A549 (cell line): ENCODE data around the gene TOM1L2. TPM values are rescaled to one million over a fixed set of nuclear protein-coding genes. Genes with fewer than 3 reads are reported as not detected.

ENCODE experiments used
- ATAC-seq, 2 experiments: fragments of 200-7000 bp in 1 of 2; fragments of >200 bp in 1 of 2; cut with Nextera tagmentation in 1 of 2; cut with Tn5 transposase in 1 of 2; 3 replicates each; pipeline versions ENCODE4 v1.8.0 to v1.9.1; 2018 to 2020; ENCODE audit warnings: mild to moderate bottlenecking in 1 of 2, moderate library complexity in 1 of 2
- CTCF ChIA-PET: fragments of 300-600 bp; sonication (Branson Sonifier 250); formaldehyde crosslinking; extraction: SDS; loops from one replicate; lab custom pipeline; 2021; ENCODE audit warnings: antibody characterized with exemption, inconsistent platforms; lab: Yijun Ruan, JAX
- POLR2A ChIA-PET: fragments of 350-600 bp; formaldehyde crosslinking; extraction: SDS; loops from one replicate; lab custom pipeline; 2021; ENCODE audit warnings: antibody characterized with exemption, inconsistent platforms; lab: Yijun Ruan, JAX
- DNase-seq, 2 experiments: peaks; one replicate each; pipeline versions ENCODE4 v3.0.0 to v3.0.0-alpha.2; 2011 to 2016; ENCODE audit warnings: low read depth in 1 of 2, low spot score in 1 of 2
- FAIRE-seq: peaks from 2 replicates; lab custom pipeline; 2011; peaks lifted over from hg19 to GRCh38; lab: Jason Lieb, UNC
- H3K27ac ChIP-seq, 2 experiments: fragments of >200 bp; sonication (Bioruptor Twin); formaldehyde crosslinking; 3 replicates each; pipeline ENCODE4 v1.5.1; 2016 to 2017
- H3K4me1 ChIP-seq: fragments of >200 bp; sonication (Bioruptor Twin); formaldehyde crosslinking; 3 replicates; pipeline ENCODE4 v1.6.1; 2016
- H3K4me2 ChIP-seq: fragments of >200 bp; sonication (Bioruptor Twin); formaldehyde crosslinking; 3 replicates; pipeline ENCODE4 v1.6.1; 2016
- H3K4me3 ChIP-seq: fragments of >200 bp; sonication (Bioruptor Twin); formaldehyde crosslinking; 3 replicates; pipeline ENCODE4 v1.5.1; 2016
- H3K9me3 ChIP-seq: fragments of >200 bp; sonication (Bioruptor Twin); formaldehyde crosslinking; 3 replicates; pipeline ENCODE4 v1.6.1; 2016
- ATOH8 ChIP-seq: fragments of 250-450 bp; sonication (Bioruptor Pico); IDR thresholded peaks from 2 replicates; pipeline ENCODE4 v1.5.0; 2020; ENCODE audit warnings: low read depth, mild to moderate bottlenecking, moderate library complexity
- CEBPB ChIP-seq, 2 experiments: fragments of >200 bp in 1 of 2; sonication (Bioruptor Twin) in 1 of 2; formaldehyde crosslinking in 1 of 2; IDR thresholded peaks; 2 replicates each; pipeline ENCODE4 v1.6.1; 2012 to 2016
- CHD4 ChIP-seq: fragments of 200-600 bp; sonication (generic); IDR thresholded peaks from 2 replicates; pipeline ENCODE4 v1.6.1; 2016; ENCODE audit warnings: antibody characterized with exemption, mild to moderate bottlenecking, borderline replicate concordance
- CTCF ChIP-seq: fragments of >200 bp; sonication (Bioruptor Twin); formaldehyde crosslinking; IDR thresholded peaks from 3 replicates; pipeline ENCODE4 v1.5.1; 2016
- EP300 ChIP-seq, 2 experiments: fragments of >200 bp; sonication (Bioruptor Twin); formaldehyde crosslinking; IDR thresholded peaks; 2 replicates in 1 of 2; 3 replicates in 1 of 2; pipeline ENCODE4 v1.6.1; 2016 to 2017
- FOSB ChIP-seq: fragments of 250-450 bp; sonication (Bioruptor Pico); IDR thresholded peaks from 2 replicates; pipeline ENCODE4 v1.5.0; 2020; ENCODE audit warnings: mild to moderate bottlenecking, moderate library complexity
- FOXS1 ChIP-seq: fragments of 250-450 bp; sonication (Bioruptor Pico); IDR thresholded peaks from 2 replicates; pipeline ENCODE4 v1.5.0; 2020; ENCODE audit warnings: mild to moderate bottlenecking, moderate library complexity
- GATA3 ChIP-seq: IDR thresholded peaks from 2 replicates; pipeline ENCODE4 v1.6.1; 2012; ENCODE audit warnings: borderline replicate concordance
- HDAC2 ChIP-seq: fragments of 200-600 bp; sonication (generic); IDR thresholded peaks from 2 replicates; pipeline ENCODE4 v1.6.1; 2016
- HMGXB4 ChIP-seq: fragments of 250-450 bp; sonication (Bioruptor Pico); IDR thresholded peaks from 2 replicates; pipeline ENCODE4 v1.5.0; 2021; ENCODE audit warnings: mild to moderate bottlenecking, moderate library complexity, borderline replicate concordance
- HOXB13 ChIP-seq: fragments of 250-450 bp; sonication (Bioruptor Pico); IDR thresholded peaks from 2 replicates; pipeline ENCODE4 v1.5.0; 2020; ENCODE audit warnings: low read depth, mild to moderate bottlenecking, moderate library complexity
- JUN ChIP-seq, 2 experiments: fragments of >200 bp; sonication (Bioruptor Twin); formaldehyde crosslinking; IDR thresholded peaks; 2 replicates in 1 of 2; 3 replicates in 1 of 2; pipeline ENCODE4 v1.6.1; 2016 to 2017
- JUNB ChIP-seq: fragments of >200 bp; sonication (Bioruptor Twin); formaldehyde crosslinking; IDR thresholded peaks from 2 replicates; pipeline ENCODE4 v1.6.1; 2016
- KDM1A ChIP-seq: fragments of 200-600 bp; sonication (generic); IDR thresholded peaks from 2 replicates; pipeline ENCODE4 v1.6.1; 2016; ENCODE audit warnings: low read depth, mild to moderate bottlenecking
- MAFK ChIP-seq: fragments of 450-650 bp; IDR thresholded peaks from 2 replicates; pipeline ENCODE4 v1.6.1; 2014; ENCODE audit not compliant: partially characterized antibody
- POLR2AphosphoS2 ChIP-seq: conservative IDR thresholded peaks from 2 replicates; pipeline ENCODE4 v1.6.1; 2012; ENCODE audit warnings: low read length, improper control_type of control experiment, inconsistent platforms
- RCOR1 ChIP-seq: fragments of 150-350 bp; IDR thresholded peaks from 2 replicates; pipeline ENCODE4 v1.6.1; 2014; ENCODE audit warnings: antibody characterized with exemption, low read length, low read depth
- SREBF2 ChIP-seq: fragments of 450-650 bp; IDR thresholded peaks from 2 replicates; pipeline ENCODE4 v1.6.1; 2014; ENCODE audit warnings: mild to moderate bottlenecking, moderate library complexity
- TP53 ChIP-seq: fragments of 250-450 bp; sonication (Bioruptor Pico); IDR thresholded peaks from 2 replicates; pipeline ENCODE4 v1.5.0; 2021; ENCODE audit warnings: mild to moderate bottlenecking, moderate library complexity
- ZC3H11A ChIP-seq: fragments of 450-650 bp; IDR thresholded peaks from 2 replicates; pipeline ENCODE4 v1.6.1; 2014; ENCODE audit warnings: antibody characterized with exemption, mild to moderate bottlenecking
- ZFP36 ChIP-seq: fragments of 450-650 bp; IDR thresholded peaks from 2 replicates; pipeline ENCODE4 v1.6.1; 2014; ENCODE audit warnings: borderline replicate concordance; ENCODE audit not compliant: partially characterized antibody
- ZNF302 ChIP-seq: fragments of 250-450 bp; sonication (Bioruptor Pico); IDR thresholded peaks from 2 replicates; pipeline ENCODE4 v1.9.0; 2021; ENCODE audit warnings: inconsistent platforms, mild to moderate bottlenecking, moderate library complexity
- WGBS: methylation state at CpG from one replicate; pipeline ENCODE4 v1.1.6; 2017; ENCODE audit errors: missing lambda C conversion rate; 5-methylcytosine and 5-hydroxymethylcytosine counted together
- polyA plus RNA-seq, 4 experiments: library from polyadenylated mRNA; depleted of rRNA in 3 of 4; stranded (reverse); fragments of >200 nt; fragmentation: RNase III in 1 of 4; extraction: RNeasy Plus Mini Kit Qiagen cat#74134 plus additional on column Dnase treatment in 1 of 4; gene quantifications; 2 replicates in 3 of 4; 3 replicates in 1 of 4; pipeline ENCODE4 v1.2.3, GENCODE V29; 2011 to 2017
- TF ChIP-seq, protein P1 (sequence below): fragments of 450-650 bp; IDR thresholded peaks from 2 replicates; pipeline ENCODE4 v1.6.1; 2014; ENCODE audit warnings: antibody characterized with exemption
- TF ChIP-seq, protein P2 (sequence below): fragments of >200 bp; sonication (Bioruptor Twin); formaldehyde crosslinking; IDR thresholded peaks from 3 replicates; pipeline ENCODE4 v1.6.1; 2016
- TF ChIP-seq, protein P3 (sequence below): IDR thresholded peaks from 2 replicates; pipeline ENCODE4 v1.6.1; 2012

TOM1L2 gene
- polyA plus RNA-seq, 2 of the 4 experiments (the other 2 are of a cell fraction): 19.2 to 24.7 TPM

GRCh38 chr17:17806035-17806434, 166.2 kb downstream of the TOM1L2 start:
- 95% methylated on average over 4 of the region's 4 CpGs for WGBS
- ATAC-seq (no peak), FAIRE-seq (no peak), DNase-seq (no peak)
- Histone ChIP-seq H3K4me1 (peaks cover 26% of the 10 kb centered on the region), H3K9me3 (no peaks in the 10 kb centered on the region), H3K27ac (peak overlapping the region in 1 of 2 experiments; percentile 56; a peak in 3 of 6 replicates), H3K4me2 (no peak overlapping the region), H3K4me3 (no peak overlapping the region)
- TF ChIP-seq, protein P1, sequence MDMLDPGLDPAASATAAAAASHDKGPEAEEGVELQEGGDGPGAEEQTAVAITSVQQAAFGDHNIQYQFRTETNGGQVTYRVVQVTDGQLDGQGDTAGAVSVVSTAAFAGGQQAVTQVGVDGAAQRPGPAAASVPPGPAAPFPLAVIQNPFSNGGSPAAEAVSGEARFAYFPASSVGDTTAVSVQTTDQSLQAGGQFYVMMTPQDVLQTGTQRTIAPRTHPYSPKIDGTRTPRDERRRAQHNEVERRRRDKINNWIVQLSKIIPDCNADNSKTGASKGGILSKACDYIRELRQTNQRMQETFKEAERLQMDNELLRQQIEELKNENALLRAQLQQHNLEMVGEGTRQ: no peak
- peak; percentile 62; the same call in 1 of the 2 replicates for TF ChIP-seq KDM1A
- TF ChIP-seq HOXB13 (CRISPR knock-in tag): no peak
- no peak for TF ChIP-seq SREBF2
- TF ChIP-seq ZFP36: peak; percentile 99
- TF ChIP-seq MAFK: no peak
- no peak for TF ChIP-seq EP300 (IDR thresholded peaks at IDR 0.05)
- ChIA-PET POLR2A (interaction anchor here (2.7 kb wide), 1 partner anchor 30 kb away, joined by 10 read pairs; the partner anchor contains the start of gene SREBF1), CTCF (interaction anchor here (1.0 to 30.5 kb wide), 8 partner anchors 9 to 228 kb away, joined by 3 to 859 read pairs (median 6); partner anchors contain the start of genes RAI1 and SREBF1)

DNA sequence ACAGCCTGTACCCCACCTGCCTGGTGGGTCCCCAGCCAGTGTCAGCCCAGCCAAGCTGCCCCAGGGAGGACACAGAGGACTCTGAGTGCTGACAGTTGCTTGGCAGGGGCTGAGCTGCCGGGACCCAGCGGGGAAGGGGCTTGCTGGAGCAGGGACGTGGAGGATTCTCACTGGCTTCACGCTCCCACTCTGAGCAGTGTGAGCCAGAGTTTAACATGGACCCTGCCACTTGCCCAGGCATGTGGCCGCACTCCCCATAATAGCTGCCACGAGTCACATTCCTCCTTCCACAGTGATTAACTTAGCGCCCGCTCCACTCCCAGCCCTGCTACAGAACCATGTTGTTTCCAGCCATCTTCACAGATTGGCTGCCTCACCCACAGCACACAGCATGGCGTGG, 166.6 kb downstream of the TOM1L2 start:
- peaks cover 22% of the 10 kb centered on the region; the same call in 2 of the 3 replicates for H3K4me1 ChIP-seq
- ChIA-PET POLR2A (interaction anchor here (2.7 kb wide), 1 partner anchor 31 kb away, joined by 10 read pairs; the partner anchor contains the start of gene SREBF1), CTCF (interaction anchor here (1.1 to 30.5 kb wide), 5 partner anchors 9 to 124 kb away, joined by 3 to 859 read pairs (median 7); partner anchors contain the start of gene SREBF1)
- no peak for TF ChIP-seq JUNB
- TF ChIP-seq CHD4: no peak
- TF ChIP-seq SREBF2: no peak
- TF ChIP-seq, protein P2, sequence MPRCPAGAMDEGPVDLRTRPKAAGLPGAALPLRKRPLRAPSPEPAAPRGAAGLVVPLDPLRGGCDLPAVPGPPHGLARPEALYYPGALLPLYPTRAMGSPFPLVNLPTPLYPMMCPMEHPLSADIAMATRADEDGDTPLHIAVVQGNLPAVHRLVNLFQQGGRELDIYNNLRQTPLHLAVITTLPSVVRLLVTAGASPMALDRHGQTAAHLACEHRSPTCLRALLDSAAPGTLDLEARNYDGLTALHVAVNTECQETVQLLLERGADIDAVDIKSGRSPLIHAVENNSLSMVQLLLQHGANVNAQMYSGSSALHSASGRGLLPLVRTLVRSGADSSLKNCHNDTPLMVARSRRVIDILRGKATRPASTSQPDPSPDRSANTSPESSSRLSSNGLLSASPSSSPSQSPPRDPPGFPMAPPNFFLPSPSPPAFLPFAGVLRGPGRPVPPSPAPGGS: no peak
- no peak for TF ChIP-seq ATOH8 (CRISPR knock-in tag)
- TF ChIP-seq CTCF: no peak
- no peak for TF ChIP-seq FOSB (CRISPR knock-in tag)
- no peak for TF ChIP-seq CEBPB (IDR thresholded peaks at IDR 0.05)
- TF ChIP-seq HDAC2: no peak
- TF ChIP-seq MAFK: no peak
- no peak for TF ChIP-seq RCOR1
- no peak for FAIRE-seq
- DNase-seq: no peak
- H3K4me2 ChIP-seq: no peak overlapping the region
- H3K27ac ChIP-seq: peak overlapping the region in 1 of 2 experiments; percentile 56; a peak in 3 of 6 replicates
- no peak for ATAC-seq
- H3K9me3 ChIP-seq: no peaks in the 10 kb centered on the region
- H3K4me3 ChIP-seq: no peak overlapping the region
- WGBS: 90% methylated on average over 9 of the region's 9 CpGs

DNA sequence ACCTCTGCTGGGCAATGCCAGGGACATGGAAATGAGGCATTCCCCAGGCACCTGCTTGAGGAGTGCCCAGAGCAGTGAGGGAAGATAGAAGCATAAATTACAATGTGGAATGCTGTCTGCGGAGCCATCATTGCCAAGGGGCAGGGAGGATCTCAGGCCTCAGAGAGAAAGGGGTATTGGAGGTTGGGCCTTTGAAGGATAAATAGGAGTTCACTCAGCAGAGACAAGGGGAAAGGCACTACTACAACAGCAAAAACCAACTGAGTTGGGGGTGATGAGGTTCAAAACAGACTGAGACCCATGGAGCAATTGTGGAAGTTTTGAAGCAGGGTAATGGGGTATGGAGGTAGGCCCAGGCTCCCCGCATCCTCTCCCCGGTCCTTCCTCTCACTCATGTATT, 168.2 kb downstream of the TOM1L2 start:
- Histone ChIP-seq H3K4me1 (peaks cover 9% of the 10 kb centered on the region; the same call in 1 of the 3 replicates), H3K27ac (no peak overlapping the region), H3K4me3 (no peak overlapping the region), H3K4me2 (no peak overlapping the region), H3K9me3 (no peaks in the 10 kb centered on the region)
- ChIA-PET CTCF (interaction anchor here (1.0 to 30.5 kb wide), 5 partner anchors 9 to 115 kb away, joined by 3 to 859 read pairs (median 4); no protein-coding TSS in a partner anchor), POLR2A (no interaction called here)
- FAIRE-seq (no peak), ATAC-seq (no peak), DNase-seq (no peak)
- WGBS: 98% methylated on average over 3 of the region's 3 CpGs
- TF ChIP-seq HOXB13 (CRISPR knock-in tag) (no peak), TP53 (CRISPR knock-in tag) (no peak), CTCF (no peak), FOXS1 (CRISPR knock-in tag) (no peak), HMGXB4 (CRISPR knock-in tag) (no peak), ZNF302 (CRISPR knock-in tag) (no peak), JUN (IDR thresholded peaks at IDR 0.05) (no peak), HDAC2 (no peak), GATA3 (no peak), ZC3H11A (no peak), POLR2AphosphoS2 (no peak)
- TF ChIP-seq, protein P3, sequence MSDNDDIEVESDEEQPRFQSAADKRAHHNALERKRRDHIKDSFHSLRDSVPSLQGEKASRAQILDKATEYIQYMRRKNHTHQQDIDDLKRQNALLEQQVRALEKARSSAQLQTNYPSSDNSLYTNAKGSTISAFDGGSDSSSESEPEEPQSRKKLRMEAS: no peak
